HG02884 (cell line): ENCODE data around the gene TPX2.
A peak's percentile ranks its signal among the peaks of the same experiment; 100 is the strongest.

Experiments
- ATAC-seq: cut with Tn5 transposase; IDR thresholded peaks from one replicate; pipeline ENCODE4 v1.9.1; 2021; ENCODE audit warnings: mild to moderate bottlenecking, moderate library complexity; ENCODE audit not compliant: unreplicated experiment

The TPX2 gene, protein sequence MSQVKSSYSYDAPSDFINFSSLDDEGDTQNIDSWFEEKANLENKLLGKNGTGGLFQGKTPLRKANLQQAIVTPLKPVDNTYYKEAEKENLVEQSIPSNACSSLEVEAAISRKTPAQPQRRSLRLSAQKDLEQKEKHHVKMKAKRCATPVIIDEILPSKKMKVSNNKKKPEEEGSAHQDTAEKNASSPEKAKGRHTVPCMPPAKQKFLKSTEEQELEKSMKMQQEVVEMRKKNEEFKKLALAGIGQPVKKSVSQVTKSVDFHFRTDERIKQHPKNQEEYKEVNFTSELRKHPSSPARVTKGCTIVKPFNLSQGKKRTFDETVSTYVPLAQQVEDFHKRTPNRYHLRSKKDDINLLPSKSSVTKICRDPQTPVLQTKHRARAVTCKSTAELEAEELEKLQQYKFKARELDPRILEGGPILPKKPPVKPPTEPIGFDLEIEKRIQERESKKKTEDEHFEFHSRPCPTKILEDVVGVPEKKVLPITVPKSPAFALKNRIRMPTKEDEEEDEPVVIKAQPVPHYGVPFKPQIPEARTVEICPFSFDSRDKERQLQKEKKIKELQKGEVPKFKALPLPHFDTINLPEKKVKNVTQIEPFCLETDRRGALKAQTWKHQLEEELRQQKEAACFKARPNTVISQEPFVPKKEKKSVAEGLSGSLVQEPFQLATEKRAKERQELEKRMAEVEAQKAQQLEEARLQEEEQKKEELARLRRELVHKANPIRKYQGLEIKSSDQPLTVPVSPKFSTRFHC

DNA sequence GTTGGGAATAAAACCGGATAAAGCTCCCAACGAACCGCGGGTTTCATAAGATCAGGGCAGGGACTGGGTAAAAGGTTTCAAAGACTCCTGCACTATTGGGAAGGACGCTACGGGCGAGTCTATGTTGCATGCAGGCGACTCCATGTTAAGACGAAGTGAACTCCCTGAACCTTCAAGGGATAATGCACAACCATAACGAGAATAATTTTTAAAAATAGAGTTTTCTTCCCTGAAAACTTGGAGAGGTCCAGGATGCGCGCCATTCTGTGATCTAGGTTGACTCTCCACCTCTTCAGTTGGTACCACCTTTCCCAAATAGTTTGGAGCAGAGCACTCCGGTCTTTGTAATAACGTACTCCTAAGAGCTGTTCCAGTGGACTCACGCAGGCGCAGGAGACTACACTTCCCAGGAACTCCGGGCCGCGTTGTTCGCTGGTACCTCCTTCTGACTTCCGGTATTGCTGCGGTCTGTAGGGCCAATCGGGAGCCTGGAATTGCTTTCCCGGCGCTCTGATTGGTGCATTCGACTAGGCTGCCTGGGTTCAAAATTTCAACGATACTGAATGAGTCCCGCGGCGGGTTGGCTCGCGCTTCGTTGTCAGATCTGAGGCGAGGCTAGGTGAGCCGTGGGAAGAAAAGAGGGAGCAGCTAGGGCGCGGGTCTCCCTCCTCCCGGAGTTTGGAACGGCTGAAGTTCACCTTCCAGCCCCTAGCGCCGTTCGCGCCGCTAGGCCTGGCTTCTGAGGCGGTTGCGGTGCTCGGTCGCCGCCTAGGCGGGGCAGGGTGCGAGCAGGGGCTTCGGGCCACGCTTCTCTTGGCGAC, at the start of gene TPX2:
Gene TPX2 (plus strand): TSS at position 562 of the 821 bp plus-strand sequence. CDS start 18,187 bp downstream, outside the sequence.
- ATAC-seq = peak; percentile 96

DNA sequence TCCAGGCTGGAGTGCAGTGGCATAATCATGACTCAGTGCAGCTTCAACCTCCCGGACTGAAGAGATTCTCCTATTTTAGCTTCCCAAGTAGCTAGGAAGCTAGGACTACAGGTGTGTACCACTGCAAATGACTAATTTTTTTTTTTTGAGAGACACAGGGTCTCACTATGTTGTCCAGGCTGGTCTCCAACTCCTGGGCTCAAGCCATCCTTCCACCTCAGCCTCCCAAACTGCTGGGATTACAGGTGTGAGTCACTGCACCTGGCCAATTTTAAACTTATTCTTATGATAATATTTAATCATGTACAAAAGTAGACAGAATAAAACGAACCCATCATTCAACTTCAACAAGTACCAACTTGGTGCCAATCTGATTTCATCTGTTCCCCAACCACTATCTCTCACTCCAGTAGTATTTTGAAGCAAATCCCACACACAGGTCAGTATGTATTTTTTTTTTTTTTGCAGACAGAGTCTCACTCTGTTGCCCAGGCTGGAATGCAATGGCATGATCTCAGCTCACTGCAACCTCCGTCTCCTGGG, 48.9 kb upstream of the TPX2 start:
- ATAC-seq = no peak

DNA sequence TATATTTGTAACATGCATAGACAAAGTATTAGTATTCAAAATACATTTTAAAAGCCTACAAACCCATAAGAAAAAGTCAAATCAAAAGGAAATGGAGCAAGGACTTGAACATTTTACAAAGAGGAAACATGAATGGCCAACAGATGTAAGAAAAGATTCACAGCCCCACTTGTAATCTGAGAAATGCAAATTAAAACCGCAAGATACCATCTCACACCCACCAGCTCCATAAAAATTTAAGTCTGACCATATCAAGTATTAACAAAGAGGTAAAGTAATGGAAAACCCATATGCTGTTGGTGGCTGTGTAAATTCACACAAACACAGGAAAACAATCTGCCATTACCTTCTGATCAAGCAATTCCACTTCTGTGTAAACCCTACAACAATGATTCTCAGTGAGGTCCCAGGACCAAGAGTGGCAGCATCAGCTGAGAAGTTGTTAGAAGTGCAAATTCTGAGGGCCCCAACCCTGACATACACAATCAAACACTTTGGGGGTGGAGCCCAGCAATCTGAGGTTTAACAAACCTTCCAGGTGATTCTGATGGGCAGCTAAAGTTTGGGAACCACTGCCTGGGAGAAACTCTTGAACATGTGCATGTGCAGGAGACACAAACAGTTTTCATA, 47.3 kb upstream of the TPX2 start:
- ATAC-seq = no peak

DNA sequence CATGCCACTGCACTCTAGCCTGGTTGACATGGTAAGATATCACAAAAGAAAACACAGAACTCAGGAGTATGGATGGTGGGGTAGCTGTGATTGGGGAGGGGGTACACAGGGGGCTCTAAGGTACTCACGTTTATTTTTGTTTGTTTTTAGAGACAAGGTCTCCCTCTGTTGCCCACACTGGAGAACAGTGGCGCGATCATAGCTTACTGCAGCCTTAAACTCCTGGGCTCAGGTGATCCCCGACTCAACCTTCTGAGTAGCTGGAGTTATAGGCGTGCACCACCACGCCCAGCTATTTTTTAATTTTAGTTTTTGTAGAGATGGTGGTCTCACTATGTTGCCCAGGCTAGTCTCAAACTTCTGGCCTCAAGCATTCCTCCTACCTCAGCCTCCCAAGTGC, 45.7 kb upstream of the TPX2 start:
- ATAC-seq = no peak

DNA sequence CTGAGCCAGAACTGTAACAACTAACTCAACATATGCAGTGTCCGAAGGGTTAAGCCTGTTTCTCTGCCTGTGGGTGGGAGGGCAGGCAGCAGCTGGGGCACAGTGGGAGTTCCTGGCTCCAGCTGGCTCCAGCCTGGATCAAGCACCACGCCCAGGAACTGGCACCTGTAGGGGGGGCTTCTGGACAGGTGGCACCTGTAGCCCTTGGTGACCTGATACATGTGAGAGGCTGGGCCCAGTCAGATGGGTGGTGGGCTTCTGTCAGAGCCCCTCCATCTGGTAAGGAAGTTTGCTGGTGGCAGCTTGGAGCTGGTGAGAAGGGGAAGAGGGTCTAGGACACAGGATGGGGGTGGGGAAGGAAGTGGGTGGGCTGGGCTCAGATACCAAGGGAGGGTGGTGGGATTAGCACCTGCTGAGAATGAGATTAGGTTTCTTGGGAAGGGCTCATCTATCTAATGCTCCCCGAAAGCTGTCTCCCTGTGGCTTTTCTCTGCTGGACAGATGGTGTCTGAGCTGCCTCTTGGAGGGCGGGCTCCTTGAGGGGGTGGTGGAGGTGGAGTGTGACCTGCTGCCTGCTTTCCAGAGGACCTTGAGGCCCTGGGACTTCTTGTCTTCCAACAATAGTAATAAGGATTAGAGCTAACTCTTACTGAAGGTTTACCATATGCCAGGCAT, 45.0 kb upstream of the TPX2 start:
- no peak for ATAC-seq

DNA sequence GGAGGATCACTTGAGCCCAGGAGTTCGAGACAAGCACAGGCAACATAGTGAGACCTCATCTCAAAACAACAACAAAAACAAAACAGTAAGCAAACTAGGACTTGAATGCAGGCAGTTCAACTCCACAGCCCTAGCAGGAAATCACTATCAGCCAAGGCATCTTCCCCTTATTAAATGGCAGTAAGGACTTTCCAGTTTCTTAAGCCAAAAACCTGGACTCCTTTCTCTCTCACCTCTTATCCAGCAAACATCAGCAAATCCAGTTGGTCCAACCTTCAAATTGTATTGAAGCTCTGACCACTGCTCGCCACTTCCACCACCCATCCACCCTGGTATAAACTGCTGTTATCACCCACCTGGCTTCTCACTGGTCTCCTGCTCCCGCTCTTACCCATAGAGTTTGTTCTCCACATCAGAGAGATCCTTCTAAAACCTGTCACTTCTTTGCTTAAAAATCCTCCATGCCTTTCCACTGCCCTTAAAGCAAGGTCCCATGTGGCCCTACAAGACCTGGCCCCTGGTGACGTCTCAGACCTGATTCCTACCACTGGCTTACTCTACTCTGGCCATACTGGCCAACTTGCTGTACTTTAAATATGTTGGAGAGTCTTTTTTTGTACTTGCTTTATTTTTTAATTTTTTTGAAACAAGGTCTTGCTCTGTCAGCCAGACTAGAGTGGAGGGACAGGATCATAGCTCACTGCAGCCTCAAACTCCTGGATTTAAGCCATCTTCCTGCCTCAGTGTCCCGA, 44.1 kb upstream of the TPX2 start:
- no peak for ATAC-seq

DNA sequence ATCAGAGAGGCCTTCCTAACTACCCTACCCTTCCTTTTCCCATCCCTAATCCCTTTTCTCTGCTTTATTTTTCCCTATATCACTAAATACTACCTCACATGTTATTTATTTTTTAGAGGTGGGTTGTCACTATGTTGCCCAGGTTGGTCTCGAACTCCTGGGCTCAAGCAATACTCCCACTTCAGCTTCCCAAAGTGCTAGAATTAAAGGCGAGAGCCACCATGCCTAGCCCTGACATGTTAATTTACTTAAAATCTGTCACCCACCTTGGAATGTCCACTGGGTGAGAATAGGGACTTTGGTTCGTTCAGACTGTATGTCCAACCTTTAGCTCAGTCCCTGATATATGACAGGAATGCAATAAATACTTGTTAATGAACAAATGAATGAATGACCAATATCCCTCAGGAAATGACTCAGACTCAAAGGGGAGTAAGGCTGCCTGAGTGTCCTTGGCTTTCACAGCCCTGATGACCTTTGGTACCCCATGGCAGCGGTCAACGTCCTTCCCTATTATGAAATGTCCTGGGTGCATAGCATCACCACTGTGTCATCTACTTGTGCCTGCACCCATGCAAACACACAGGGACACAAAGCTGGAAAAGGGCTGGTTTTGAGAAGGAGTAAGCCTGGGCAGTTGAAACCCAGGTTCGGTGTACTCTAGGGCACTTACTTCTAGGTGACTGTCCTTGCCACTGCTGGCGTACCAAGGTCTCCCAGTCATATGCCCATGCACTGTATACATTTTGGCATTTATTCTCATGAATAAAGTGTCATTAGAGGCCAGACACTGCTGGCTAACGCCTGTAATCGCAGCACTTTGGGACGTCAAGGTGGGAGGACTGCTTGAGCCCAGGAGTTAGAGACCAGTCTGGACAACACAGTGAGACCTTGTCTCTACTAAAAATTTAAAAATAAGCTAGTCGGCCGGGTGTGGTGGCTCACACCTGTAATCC, 43.0 kb upstream of the TPX2 start:
- no peak for ATAC-seq

DNA sequence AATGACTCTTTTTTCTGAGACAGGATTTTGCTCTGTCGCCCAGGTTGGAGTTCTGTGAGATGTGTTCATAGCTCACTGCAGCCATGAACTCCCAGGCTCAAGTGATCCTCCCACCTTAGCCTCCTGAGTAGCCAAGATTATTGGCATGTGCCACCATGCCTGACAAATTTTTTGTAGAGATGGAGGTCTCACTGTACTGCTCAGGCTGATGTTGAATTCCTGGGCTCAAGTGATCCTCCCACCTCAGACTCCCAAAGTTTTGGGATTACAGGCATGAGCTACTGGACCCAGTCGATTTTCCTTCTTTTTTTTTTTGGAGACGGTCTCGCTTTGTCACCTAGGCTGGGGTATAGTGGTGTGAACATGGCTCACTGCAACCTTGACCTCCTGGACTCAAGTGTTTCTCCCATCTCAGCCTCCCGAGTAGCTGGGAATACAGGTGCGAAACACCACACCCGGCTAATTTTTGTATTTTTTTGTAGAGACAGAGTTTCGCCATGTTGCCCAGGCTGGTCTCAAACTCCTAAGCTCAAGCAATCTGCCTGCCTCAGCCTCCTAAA, 40.8 kb upstream of the TPX2 start:
- no peak for ATAC-seq

DNA sequence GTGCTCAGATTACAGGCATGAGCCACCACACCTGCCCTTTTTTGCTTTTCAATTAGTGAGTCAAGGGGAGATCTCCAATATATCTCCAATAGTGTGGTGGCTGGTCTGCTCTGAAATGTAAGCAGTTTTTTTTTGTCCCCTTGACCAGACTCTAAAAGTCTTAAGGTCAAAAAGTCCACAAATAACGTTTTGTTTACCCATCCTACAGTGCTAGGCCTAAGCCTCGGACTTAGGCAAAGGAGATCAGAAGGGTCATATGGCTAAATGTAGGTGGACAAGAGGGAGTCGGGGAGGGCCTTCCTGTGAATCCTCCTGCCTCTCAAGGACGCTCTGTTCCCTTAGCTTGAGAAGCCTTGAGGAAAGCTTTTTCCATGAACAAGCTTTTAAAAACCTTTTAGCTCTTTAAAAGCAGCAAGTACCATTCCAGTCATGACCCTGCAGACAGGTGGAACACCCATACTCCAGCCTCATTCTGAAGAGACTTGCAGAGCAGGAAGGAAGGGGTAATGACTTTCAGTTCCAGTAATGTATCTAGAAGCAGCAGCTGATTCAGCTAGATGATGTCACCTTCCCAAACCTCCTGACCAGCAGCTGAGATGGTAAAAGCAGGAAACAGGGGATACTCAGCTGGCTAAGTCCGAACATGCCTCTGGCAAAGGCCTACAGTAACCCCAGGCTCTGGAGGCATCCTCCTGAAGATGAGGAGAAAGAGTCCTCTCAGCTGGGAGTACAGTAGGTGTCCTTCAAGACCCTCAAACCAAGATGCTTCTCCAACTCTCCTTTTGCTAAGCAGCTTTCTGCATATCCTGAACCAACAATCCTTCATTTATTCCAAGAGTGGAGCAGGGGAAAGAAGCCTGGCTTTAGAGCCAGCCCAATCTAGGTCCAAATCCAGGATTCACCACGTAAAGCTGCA, 40.0 kb upstream of the TPX2 start:
- peak; percentile 91 for ATAC-seq

DNA sequence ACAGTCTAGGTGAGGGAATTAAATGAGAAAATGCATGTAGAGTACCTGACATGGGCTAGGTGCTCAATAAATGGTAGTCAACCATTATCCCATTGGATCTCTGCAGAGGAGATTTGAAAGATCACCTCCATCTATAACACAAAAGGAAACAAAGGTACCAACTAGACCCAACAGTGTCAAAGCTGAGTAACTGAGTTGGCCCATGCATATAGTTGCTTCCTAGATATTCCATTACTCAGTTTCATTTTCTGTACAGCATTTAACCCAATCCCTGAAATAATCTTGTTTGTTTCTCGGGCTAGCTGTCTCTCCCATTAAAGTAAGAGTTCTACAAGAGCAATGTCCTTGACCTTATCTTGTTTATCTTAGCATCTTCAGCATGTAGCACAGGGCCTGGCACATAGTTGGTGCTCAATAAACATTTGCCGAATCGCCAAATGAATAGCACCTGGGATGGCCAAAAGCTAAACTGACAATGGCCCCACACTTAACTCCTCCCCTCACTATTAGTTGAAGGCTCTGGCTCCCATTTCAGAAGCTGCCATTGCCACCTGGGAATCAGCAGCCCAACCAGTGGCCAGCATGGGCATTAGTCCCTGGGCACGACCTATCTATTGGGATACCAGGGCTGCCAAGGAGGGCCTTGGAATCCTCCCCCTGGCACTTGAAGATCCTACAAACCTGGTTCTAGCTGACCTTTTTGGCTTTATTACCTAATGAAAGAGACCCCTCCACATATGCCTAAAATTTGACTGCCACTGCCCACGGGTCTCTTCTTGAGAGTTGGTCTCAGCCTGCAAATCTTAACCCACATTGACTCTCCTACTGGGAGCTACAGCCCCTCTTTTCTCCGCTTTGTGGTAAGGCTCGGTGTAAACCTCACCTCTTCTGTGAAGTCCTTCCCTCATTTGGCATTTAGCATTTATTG, 39.0 kb upstream of the TPX2 start:
- no peak for ATAC-seq

DNA sequence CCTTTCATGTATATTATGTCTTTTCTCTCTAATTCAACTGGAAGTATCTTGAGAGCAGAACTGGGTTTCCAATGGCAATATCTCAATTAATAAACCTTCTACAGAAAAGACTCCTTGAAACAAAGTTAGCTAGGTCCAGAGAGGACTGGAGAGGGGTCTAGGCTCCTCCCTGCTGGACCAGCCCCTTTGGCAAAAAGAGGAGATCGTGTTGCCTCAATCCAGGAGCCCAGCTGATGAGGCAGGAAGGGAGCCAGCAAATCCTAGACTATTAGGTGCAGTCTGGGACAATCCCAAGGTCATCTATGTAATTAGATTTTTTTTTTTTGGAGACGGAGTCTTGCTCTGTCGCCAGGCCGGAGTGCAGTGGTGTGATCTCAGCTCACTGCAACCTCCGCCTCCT, 38.3 kb upstream of the TPX2 start:
- ATAC-seq = no peak

DNA sequence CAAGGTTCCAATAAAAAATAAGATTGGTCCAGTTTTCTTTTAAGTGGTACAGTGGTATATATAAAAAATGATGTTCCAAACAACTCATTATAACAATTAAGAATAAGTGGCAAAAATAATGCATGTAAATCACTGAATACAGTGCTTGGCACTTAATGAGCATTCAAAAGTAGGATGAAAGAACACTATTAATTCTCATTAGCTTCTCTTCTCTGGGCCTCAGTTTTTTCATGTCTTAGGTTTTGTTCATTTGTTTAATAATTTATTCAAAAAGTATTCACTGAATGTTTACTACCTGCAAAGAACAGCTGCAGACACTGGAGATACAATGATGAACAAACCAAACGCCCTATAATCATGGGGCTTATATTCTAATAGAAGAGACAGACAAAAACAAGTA, 37.5 kb upstream of the TPX2 start:
- no peak for ATAC-seq

DNA sequence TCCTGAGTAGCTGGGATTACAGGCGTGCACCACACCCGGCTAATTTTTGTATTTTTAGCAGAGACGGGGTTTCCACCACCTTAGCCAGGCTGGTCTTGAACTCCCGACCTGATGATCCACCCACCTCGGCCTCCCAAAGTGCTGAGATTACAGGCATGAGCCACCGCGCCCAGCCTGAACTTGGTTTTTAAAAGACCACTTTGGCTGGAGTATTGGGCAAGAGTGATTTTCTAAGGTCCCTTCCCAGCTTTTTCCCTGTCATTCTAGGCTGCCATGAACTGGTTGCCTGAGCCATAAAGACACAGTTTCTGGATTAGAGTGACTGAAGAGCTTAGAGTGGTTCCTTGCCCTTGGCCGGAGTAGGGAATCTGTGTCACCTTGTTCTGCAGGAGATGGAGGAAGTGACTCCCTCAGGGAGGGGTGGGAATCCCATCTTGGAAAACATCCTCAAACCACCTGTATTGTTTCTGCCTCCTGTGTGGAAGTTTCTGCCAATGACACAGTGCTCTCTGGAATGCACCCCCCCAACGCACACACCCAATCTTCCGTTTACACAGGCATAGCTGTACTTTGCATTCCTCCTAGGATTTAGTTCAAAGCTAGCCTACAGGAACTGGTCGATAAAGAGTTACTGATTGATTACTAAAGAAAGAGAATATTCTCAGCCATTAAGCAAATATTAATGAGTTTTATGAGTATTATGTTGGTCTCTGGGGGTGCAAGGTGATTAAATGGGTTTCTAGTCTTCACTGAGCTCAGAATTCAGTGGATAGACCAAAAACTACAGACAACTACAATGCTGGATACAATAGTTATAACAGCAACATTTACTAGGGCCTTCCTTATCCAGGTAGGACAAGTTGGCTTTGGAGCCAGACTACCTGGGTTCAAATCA, 34.6 kb upstream of the TPX2 start:
- ATAC-seq = no peak

DNA sequence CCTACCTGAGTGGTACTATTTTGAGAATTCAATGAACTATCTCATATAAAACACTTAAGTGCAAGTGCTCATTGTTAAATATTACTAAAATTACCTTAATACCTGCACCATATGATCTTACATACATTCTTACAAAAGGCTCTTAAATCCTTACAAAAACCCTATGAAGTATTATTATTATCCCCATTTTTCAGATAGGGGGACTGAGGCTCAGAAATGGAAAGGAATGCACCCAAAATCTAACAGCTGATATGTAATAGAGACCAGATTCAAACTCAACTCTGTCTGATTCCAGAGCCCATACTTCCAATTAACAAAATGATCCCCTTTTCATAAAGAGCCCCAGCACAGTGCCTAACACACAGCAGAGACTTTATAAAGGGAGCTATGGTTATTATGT, 33.9 kb upstream of the TPX2 start:
- ATAC-seq = no peak
